ENCODE measurements around the gene EMD. TPM values are rescaled to one million over a fixed set of nuclear protein-coding genes. Genes with fewer than 3 reads are reported as not detected.

EMD gene
- total RNA-seq, 1 donor from 2014 or later: 18.3 TPM

DNA sequence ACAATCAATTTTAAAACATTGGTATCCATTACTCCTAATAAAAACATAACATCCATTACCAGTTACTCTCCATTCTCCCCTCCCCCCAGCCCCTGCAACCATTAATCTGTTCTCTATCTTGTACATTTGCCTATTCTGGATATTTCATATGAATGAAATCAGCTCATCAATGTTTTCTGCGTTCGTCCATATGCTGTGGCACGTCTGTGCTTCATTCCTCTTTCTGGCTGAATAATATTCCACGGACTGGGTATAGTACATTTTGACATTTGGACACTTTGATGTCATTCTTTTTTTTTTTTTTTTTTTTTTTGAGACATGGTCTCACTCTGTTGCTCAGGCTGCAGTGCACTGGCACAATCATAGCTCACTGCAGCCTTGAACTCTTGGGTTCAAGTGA, 24.8 kb downstream of the EMD start:
- no peak overlapping the region for H2AFZ ChIP-seq (replicated peaks)
- H3K9ac ChIP-seq: no peak overlapping the region
- H3K36me3 ChIP-seq: no peaks in the 10 kb centered on the region
- H4K20me1 ChIP-seq (ENCODE audit: low read depth): peaks cover 23% of the 10 kb centered on the region
- H3K4me3 Mint-ChIP-seq: no peak overlapping the region
- no peak for DNase-seq (ENCODE audit: low spot score)
- peaks cover 11% of the 10 kb centered on the region for H3K36me3 Mint-ChIP-seq
- H3K4me3 ChIP-seq: no peak overlapping the region
- no peaks in the 10 kb centered on the region for H3K9me3 ChIP-seq (ENCODE audit: low read depth)
- H3K9me3 Mint-ChIP-seq: peaks cover 19% of the 10 kb centered on the region
- H3K27ac Mint-ChIP-seq: peak overlapping the region; percentile 24
- peaks cover 15% of the 10 kb centered on the region for H3K4me1 Mint-ChIP-seq
- no peaks in the 10 kb centered on the region for H3K27me3 ChIP-seq
- H3K4me1 ChIP-seq: no peaks in the 10 kb centered on the region
- peaks cover 12% of the 10 kb centered on the region for H3K27me3 Mint-ChIP-seq (ENCODE audit: insufficient read depth, low read depth)
- H3K79me2 ChIP-seq (ENCODE audit: low read depth): peaks cover 13% of the 10 kb centered on the region
- TF ChIP-seq EZH2 (IDR thresholded peaks at IDR 0.05): no peak
- TF ChIP-seq EZH2phosphoT487 (IDR thresholded peaks at IDR 0.05): no peak
- TF ChIP-seq, protein P1, sequence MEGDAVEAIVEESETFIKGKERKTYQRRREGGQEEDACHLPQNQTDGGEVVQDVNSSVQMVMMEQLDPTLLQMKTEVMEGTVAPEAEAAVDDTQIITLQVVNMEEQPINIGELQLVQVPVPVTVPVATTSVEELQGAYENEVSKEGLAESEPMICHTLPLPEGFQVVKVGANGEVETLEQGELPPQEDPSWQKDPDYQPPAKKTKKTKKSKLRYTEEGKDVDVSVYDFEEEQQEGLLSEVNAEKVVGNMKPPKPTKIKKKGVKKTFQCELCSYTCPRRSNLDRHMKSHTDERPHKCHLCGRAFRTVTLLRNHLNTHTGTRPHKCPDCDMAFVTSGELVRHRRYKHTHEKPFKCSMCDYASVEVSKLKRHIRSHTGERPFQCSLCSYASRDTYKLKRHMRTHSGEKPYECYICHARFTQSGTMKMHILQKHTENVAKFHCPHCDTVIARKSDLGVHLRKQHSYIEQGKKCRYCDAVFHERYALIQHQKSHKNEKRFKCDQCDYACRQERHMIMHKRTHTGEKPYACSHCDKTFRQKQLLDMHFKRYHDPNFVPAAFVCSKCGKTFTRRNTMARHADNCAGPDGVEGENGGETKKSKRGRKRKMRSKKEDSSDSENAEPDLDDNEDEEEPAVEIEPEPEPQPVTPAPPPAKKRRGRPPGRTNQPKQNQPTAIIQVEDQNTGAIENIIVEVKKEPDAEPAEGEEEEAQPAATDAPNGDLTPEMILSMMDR (IDR thresholded peaks at IDR 0.05): no peak
- peaks cover 35% of the 10 kb centered on the region for H3F3A ChIP-seq (ENCODE audit: low read depth)
- no peak overlapping the region for H3K27ac ChIP-seq
- no peak overlapping the region for H3K4me2 ChIP-seq

DNA sequence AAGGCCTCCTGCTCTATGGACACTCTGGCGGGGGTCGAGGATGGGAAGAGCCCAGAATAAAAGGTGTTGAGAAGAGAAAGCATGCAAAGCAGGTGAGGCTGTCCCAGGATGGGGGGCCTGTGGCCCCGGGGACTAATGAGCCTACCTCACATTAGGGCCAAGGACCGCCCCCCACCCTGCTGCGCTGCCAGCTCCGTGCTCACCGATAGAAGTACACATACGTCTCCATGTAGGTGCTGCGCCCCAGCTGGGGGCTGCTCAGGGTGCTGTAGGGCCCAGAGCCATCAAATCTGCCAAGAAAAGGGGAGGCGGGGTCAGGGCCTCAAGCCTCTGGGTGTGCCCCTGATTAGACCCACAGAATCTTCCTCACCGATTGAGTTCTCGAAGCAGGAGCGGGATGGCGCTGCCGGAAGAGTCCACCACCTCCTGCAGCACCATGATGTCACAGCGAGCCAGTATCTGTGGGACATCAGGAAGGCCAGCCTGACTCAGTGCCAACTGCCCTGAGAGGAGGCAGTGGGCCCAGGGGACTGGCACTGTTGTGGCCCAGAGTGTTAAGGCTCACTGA, 25.6 kb downstream of the EMD start:
- no peak for DNase-seq (ENCODE audit: low spot score)

DNA sequence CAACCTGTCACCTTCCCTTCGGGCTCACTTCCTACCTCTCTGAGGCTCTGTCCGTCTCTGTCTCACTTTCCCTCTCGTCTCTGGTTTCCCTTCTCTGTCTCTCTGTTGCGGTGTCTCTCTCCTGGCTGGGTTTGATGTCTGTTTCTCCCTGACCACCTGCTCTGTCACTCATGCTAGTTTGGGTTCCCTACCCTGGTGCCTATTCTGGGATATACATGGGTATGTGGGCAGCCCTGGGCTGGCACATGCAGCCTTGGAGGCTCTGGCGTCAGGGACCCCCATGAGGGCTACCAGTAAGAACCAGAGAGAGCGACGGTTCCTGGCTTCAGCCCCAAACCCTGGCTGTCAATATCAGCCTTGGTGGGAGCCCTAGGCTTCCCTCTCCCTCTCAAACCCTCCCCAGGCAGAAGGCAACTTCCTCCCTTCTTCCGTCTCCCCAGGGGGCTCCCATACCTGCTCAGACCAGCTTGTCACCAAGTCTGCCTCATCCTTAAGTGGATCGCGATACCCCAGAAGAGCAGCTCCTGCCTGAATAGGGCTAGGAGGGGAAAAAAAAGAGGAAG, 29.6 kb downstream of the EMD start:
- Histone ChIP-seq H3K79me2 (ENCODE audit: low read depth) (peaks cover 8% of the 10 kb centered on the region), H3F3A (ENCODE audit: low read depth) (peaks cover 18% of the 10 kb centered on the region), H4K20me1 (ENCODE audit: low read depth) (no peaks in the 10 kb centered on the region), H2AFZ (replicated peaks) (no peak overlapping the region), H3K27ac (no peak overlapping the region), H3K27me3 (no peaks in the 10 kb centered on the region), H3K9me3 (ENCODE audit: low read depth) (no peaks in the 10 kb centered on the region), H3K4me1 (no peaks in the 10 kb centered on the region), H3K4me3 (peak overlapping the region; percentile 20), H3K36me3 (no peaks in the 10 kb centered on the region), H3K9ac (no peak overlapping the region), H3K4me2 (peak overlapping the region; percentile 66)
- no peak for TF ChIP-seq EZH2phosphoT487 (IDR thresholded peaks at IDR 0.05)
- no peak for TF ChIP-seq EZH2 (IDR thresholded peaks at IDR 0.05)
- TF ChIP-seq, protein P1 (IDR thresholded peaks at IDR 0.05): no peak
- Mint-ChIP-seq H3K4me3 (peak overlapping the region; percentile 33), H3K4me1 (peaks cover 13% of the 10 kb centered on the region), H3K9me3 (peaks cover 18% of the 10 kb centered on the region), H3K27ac (no peak overlapping the region), H3K27me3 (ENCODE audit: insufficient read depth, low read depth) (peaks cover 6% of the 10 kb centered on the region), H3K36me3 (peaks cover 1% of the 10 kb centered on the region)
- no peak for DNase-seq (ENCODE audit: low spot score)

More for the DNA sequence above, 25.6 kb downstream of the EMD start:
- Histone ChIP-seq H4K20me1 (ENCODE audit: low read depth) (peaks cover 14% of the 10 kb centered on the region), H3K36me3 (no peaks in the 10 kb centered on the region), H3K79me2 (ENCODE audit: low read depth) (peaks cover 4% of the 10 kb centered on the region), H3K27ac (no peak overlapping the region), H3K9me3 (ENCODE audit: low read depth) (no peaks in the 10 kb centered on the region), H3K4me2 (no peak overlapping the region), H3K27me3 (no peaks in the 10 kb centered on the region), H3K9ac (no peak overlapping the region), H3K4me3 (no peak overlapping the region), H3F3A (ENCODE audit: low read depth) (peaks cover 31% of the 10 kb centered on the region), H3K4me1 (no peaks in the 10 kb centered on the region), H2AFZ (replicated peaks) (no peak overlapping the region)
- Mint-ChIP-seq H3K27ac (no peak overlapping the region), H3K9me3 (peaks cover 15% of the 10 kb centered on the region), H3K36me3 (peaks cover 3% of the 10 kb centered on the region), H3K27me3 (ENCODE audit: insufficient read depth, low read depth) (peaks cover 12% of the 10 kb centered on the region), H3K4me1 (peaks cover 12% of the 10 kb centered on the region), H3K4me3 (no peak overlapping the region)
- TF ChIP-seq EZH2 (IDR thresholded peaks at IDR 0.05) (no peak), EZH2phosphoT487 (IDR thresholded peaks at IDR 0.05) (no peak)
- TF ChIP-seq, protein P1 (IDR thresholded peaks at IDR 0.05): no peak

Measured in neural progenitor cell (in vitro differentiated cells).